Measurements from ENCODE around the gene HOATZ.
A peak's percentile ranks its signal among the peaks of the same experiment; 100 is the strongest.

Gene HOATZ

GRCh38 chr11:111523343-111523742 is 8.8 kb downstream of the HOATZ start:
- no peak for DNase-seq

- no peak for DNase-seq
Observed at GRCh38 chr11:111524056-111524455, 9.5 kb downstream of the HOATZ start.

DNA sequence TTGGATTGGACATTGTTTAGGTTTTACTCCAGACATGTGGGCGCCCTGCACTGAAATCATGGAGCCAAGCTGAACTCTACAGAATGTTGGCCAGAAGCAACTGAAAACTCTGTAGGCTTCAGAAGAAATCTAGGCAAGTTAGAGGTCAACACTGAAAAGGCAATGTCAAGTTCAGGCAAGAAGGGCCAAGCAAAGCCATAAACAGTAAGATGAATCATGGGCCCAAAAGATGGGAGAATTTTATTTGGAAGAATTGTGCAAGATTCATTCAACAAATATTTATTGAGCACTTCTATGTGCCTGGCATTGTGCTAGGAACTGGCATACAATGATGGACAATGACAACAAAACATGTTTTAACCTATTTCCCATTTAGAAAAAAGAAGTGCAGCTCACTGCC is 10.9 kb downstream of the HOATZ start:
- DNase-seq: no peak

DNA sequence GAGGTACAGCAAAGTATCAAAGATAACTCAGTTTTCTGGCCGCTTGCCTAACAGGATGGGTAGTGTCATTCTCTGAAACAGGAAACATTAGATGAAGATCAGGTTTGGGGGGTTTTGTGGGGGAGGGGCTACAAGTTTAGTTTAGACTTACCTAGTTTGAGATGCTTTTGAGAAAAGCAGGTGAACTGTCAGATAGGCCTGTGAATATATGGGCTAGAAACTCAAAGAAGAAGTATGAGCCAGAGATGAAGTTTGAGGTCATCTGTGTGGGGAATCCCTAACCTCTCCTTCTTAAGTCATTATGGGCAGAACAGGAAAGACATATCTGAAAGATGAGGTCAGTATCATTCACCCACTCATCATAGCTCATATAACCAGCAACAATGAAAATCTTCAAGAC is 11.9 kb downstream of the HOATZ start:
- peak; percentile 27 for DNase-seq

DNA sequence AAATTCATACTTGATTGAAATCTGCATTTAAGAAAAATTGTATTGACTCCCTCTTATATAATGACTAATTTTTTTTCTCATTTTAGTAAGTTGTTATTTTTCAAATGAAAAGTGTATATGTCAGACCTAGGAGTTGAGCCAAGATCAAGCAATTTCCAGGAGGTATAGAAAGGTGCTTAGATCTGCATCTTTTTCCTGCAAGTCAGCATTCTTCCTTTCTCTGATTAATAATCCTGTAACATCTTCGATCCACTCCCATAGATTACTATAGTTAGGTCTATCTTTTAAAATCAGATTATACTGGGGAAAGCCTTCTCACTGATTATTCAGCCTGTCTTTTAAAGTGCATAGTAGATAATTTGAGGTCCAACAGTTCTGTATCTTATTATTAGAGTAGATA is 12.7 kb downstream of the HOATZ start:
- no peak for DNase-seq

DNA sequence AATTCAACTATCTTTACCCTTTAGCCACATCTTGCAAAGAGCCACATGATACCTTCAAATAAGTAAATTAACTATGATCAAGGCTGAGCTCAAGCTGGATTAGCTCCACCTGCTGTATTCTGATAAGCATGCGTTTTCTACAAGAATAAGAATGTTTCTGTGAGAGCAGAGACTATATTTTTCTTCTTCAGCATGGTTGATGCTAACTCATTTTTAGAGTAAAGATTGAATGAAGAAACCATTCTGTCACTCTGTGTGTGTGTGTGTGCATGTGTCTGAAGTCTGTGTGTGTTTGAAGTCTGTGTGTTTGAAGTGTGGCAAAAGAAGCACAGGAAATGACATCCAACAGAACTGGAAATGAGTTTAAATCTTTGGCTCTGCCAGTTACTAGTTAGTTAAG is 14.0 kb downstream of the HOATZ start:
- no peak for DNase-seq

DNA sequence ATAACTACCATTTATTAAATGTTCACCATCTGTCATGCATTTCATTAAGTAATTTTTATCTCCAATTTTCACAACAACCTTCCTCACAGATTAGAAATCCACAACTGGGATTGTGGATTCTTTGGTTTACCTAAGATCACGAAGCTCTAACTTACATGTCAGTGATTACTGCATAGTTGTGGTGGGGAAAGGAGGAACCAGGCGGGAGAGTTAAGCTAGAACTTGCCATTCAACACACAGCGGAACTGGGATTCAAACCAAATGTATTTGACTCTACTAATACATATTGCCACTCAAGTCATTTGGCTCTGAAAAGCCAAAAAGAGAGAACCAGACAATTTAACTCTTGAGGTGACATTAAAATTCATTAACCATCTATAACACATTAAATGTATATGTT is 15.5 kb downstream of the HOATZ start:
- no peak for DNase-seq

DNA sequence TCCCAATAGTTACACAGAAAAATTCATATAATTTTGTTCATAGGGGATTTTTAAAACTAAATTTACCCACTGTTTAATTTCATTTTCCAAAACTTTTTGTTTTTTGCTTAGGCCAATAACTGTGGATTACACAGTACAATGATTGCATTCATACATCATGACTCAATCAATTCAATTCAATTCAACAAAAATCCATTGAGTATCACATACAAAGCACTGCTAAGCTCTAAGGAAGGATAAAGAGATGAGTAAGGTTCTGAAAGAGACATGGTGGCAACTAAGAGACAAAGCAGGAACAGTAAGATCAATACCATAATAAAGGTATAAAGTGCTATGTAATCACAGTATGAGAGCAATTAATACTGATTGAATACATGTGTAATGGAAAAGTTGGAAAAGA is 16.6 kb downstream of the HOATZ start:
- DNase-seq: no peak

DNA sequence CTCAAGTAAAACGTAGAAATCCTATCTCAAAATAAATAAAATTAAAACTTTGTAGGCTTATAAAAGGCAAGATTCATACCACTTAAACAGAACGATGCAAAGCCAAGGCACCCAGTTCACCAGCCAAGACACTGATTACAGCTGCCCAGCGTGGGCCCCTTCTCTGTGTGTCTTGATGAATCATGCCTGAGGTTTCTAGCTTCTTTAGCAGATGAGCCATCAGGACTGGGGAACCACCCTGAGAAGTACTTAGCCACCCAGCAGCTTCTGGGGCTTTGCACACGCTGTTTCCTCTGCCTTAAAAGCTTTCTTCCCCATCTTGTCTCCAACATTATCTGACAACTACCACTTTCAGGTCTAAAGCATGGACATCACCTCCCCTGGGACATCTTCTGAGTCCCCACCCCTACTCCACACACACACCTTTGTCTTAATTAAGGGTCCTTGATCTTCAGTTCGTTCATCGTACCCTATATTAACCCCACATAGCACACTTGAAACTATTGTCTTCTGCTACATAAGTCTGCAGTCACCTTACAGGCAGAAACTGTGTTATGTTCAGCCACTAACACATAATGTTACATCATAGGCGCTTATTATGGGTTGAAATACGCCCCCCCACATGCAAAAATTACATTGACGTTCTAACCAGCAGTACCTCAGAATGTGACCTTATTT is 17.2 kb downstream of the HOATZ start:
- DNase-seq: peak; percentile 60

GRCh38 chr11:111532365-111532709 is 17.8 kb downstream of the HOATZ start:
- no peak for DNase-seq

GRCh38 chr11:111535281-111535680 is 20.7 kb downstream of the HOATZ start:
- DNase-seq: no peak

- DNase-seq: no peak
Observed at GRCh38 chr11:111537336-111537860, 22.8 kb downstream of the HOATZ start.

GRCh38 chr11:111538407-111539114 is 24.0 kb downstream of the HOATZ start:
- no peak for DNase-seq

DNA sequence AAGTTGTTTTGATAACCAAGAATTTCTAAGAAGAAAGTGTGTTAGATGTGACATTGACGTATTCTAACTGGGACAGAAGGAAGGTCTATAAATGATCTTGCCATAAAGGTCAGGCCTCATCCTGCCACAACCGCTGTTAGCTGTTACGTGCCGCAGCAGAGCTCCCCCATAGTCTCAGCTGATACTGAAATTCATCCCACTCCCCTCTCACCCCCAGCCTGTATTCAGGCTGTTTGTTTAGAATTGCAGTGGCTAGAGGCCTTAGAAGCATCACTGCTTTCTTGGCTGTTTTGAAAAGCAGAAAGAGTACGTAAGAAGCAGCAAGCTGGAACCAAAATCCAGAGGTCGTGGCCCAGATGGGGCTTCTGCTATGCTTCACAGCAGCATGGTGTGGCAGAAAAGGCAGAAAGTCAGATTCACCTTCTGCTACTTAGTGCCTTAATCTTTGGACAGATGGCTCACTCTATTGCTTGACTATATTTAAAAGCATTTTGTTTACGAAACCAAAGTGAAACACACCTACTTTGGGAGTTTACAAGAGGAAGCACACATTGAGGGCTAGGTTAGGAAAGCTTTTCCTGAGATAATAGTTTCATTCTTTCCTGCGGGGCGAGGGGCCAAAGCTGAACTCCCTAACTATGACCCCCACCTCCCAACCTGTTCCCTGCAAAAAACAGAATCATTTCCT is 25.0 kb downstream of the HOATZ start:
- DNase-seq: peak; percentile 56

DNA sequence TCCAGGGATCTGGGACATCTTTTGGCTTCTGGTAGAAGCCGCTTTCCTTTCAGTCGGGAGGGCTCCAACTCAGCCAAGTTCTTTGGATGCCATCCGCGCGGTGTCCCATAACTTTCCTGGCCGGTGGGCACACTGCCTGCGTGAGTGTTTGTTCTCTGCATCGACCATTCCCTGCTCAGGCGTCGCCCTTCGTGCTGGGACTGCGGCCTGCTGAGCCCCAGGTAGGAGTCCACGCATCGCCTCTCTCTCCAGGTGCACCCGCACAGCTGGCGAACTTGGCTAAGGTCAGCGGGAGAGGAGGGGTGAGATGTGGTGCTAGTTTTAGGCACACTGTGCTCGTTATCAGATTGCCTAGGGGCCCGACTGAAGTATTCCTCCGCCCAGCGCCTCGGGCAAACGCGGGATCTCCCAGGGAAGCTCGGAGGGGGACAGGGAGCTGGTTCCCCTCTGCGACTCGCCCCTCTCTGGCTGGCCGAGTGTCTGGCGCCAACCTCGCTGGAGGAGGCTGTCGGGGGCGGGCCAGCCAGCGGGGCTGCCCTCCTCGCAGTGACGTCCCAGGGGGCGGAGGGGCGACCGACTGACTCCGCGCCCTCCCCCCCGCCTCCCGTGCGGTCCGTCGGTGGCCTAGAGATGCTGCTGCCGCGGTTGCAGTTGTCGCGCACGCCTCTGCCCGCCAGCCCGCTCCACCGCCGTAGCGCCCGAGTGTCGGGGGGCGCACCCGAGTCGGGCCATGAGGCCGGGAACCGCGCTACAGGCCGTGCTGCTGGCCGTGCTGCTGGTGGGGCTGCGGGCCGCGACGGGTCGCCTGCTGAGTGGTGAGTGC is 25.7 kb downstream of the HOATZ start, which contains the start of gene LAYN:
LAYN (plus strand) TSS at position 607 of the 823 bp plus-strand sequence; CDS start at position 731, 124 bp downstream.
- DNase-seq: peak; percentile 68

GRCh38 chr11:111540937-111541253 is 26.3 kb downstream of the HOATZ start:
- DNase-seq: no peak

DNA sequence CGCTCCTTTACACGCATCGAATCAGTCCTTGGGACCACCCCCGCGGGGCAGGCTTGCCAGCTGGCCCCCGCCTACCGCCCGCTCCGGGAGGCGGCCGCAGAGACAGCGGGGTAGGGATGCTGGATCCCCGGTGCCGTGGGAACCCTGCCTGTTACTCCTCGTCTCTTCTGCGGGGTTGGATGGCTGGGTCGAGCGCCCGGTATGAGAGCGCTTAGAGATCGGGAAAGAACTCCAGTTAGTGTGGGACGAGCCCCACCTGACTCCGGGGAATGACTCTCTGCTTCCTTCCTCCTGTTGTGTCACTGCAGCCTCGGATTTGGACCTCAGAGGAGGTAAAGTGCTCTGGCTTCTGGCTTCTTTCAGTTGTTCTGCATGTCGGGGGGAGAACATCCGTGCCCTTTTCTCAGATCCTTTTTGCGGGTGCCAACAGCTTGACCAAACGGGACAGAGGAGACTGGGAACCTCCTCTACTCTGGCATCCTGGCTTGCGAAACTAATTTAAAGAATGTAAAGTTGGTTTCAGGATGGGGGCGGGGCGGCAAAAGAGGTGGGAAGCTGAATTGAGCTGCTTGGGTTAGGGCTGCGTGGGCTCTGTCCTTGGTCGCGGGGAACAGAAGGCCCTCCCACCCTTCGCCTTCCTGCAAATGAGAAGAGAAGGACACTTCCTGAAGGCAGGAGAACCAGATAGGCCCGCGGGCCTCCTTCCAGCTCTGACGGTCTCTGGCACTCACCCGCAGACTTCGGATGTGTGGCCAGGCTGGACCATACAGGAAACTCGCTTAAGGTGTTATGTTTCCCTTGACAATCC is 26.9 kb downstream of the HOATZ start:
- peak; percentile 22 for DNase-seq

DNA sequence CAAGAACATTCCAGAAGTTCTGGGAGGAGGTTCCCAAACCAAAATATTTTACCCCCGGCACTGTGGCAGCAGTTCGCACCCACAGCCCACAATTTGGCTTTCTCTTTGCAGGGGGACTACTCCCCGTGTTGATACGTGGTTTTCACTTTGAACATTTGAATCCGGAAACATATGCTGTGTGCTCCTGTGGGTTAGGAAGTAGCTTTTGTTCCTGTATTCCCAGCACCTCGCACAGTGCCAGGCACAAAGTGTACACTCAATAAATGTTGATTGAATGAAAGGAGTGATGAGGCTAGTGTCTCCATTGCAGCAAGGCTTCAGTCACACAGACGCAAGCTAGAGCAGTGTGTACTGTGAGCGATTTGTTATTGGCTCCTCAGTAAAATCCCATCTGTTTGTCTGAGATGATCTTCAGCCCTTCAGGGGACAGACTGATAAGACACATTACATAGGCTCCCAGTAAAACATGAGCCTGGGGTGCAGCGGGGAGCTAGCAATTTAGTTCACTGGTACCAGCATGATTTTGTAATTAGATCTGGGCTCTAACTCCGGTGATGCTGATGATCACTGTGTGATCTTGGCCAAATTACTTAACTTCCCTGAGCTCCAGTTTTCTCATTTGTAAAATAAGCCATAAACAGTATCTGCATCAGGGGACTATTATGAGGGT is 28.2 kb downstream of the HOATZ start:
- no peak for DNase-seq

DNA sequence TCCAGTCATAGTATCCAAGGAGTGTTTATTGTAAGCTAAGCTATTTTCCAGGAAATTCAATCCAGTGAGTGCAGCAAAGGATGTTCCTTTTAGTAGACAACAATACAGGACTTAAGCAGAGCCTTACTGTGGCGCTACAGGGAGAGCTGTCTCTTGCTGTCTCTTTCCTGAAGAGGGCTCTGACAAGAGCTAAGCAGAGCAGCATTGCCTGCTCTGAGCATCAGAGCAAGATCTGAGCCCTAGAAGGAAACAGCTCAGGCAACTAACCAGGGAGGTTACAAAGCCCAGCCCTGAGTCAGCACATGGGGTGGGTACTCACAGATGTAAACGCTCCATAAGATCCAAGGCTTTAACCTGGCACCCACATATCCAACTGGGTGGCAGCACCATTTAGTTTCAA is 33.9 kb downstream of the HOATZ start:
- no peak for DNase-seq

- DNase-seq: no peak
Observed at GRCh38 chr11:111549196-111549868, 34.8 kb downstream of the HOATZ start.

DNA sequence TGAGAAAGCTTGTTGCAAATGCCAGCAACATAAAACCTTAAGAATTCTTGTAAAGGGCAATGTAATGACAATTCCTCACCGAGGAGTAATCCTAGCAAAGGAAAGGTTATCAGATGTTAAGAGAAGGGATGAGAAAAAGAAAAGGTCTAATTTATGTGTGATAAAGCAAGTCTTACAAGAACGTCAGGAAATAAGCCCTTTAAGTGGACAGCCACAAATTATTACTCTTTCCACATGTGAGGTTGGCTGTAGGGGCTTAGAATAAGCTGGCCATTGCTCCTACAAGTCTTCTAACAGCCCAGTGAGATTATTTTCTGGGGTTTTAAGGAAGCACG is 35.3 kb downstream of the HOATZ start:
- no peak for DNase-seq

Data from activated CD8-positive, alpha-beta memory T cell treated with anti-CD3 and anti-CD28 coated beads, Interleukin-2, amount 50 U/mL, for 4 hours (primary cell).